ENCODE measurements around the gene ZBTB20.

- no peak for TF ChIP-seq CTCF (IDR thresholded peaks at IDR 0.05 in 8 of 11, conservative IDR thresholded peaks at IDR 0.05 in 3 of 11)
- no peak for TF ChIP-seq POLR2A (IDR thresholded peaks at IDR 0.05)
- no peak for TF ChIP-seq POLR2AphosphoS5 (IDR thresholded peaks at IDR 0.05)
Observed at GRCh38 chr3:114286266-114286665, 860.8 kb downstream of the ZBTB20 start.

Measured in spleen (tissue), 7 donors.